ENCODE data around the gene VSIR. TPM values are rescaled to one million over a fixed set of nuclear protein-coding genes. Genes with fewer than 3 reads are reported as not detected.

The VSIR gene
- total RNA-seq, 4 donors from 2014 or later, result 37.8 to 118 (median 90.3) TPM

GRCh38 chr10:71767420-71768035, 5.8 kb downstream of the VSIR start:
- no peaks in the 10 kb centered on the region for H3K9me3 ChIP-seq
- peaks cover 0 to 19% (median 4%) of the 10 kb centered on the region in 4 donors for H3K36me3 ChIP-seq
- H3K4me3 ChIP-seq, result peak overlapping the region in 2 of 4 donors; percentile 15 to 34
- peaks cover 98 to 100% (median 99%) of the 10 kb centered on the region in 4 donors for H3K4me1 ChIP-seq
- intact Hi-C loops (cut with DNase I), result no loop called here
- H3K27me3 ChIP-seq, result no peaks in the 10 kb centered on the region
- WGBS, result 47% methylated on average over 5 of the region's 10 CpGs
- H3K27ac ChIP-seq (replicated peaks in 1 of 4), result peak overlapping the region; percentile 94 to 98 (median 96)
- no peak for DNase-seq (ENCODE audit: extremely low spot score)
- TF ChIP-seq EP300 (IDR thresholded peaks at IDR 0.05), result no peak
- no peak for TF ChIP-seq POLR2A (IDR thresholded peaks at IDR 0.05; ENCODE audit: low read depth)
- TF ChIP-seq, protein P1, sequence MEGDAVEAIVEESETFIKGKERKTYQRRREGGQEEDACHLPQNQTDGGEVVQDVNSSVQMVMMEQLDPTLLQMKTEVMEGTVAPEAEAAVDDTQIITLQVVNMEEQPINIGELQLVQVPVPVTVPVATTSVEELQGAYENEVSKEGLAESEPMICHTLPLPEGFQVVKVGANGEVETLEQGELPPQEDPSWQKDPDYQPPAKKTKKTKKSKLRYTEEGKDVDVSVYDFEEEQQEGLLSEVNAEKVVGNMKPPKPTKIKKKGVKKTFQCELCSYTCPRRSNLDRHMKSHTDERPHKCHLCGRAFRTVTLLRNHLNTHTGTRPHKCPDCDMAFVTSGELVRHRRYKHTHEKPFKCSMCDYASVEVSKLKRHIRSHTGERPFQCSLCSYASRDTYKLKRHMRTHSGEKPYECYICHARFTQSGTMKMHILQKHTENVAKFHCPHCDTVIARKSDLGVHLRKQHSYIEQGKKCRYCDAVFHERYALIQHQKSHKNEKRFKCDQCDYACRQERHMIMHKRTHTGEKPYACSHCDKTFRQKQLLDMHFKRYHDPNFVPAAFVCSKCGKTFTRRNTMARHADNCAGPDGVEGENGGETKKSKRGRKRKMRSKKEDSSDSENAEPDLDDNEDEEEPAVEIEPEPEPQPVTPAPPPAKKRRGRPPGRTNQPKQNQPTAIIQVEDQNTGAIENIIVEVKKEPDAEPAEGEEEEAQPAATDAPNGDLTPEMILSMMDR (IDR thresholded peaks at IDR 0.05), result no peak
- peak in 1 of 2 donors; percentile 2 for TF ChIP-seq POLR2AphosphoS5 (IDR thresholded peaks at IDR 0.05)

GRCh38 chr10:71766717-71767419, 6.5 kb downstream of the VSIR start:
- peaks cover 98 to 100% (median 99%) of the 10 kb centered on the region in 4 donors for H3K4me1 ChIP-seq
- intact Hi-C loops (cut with DNase I), result no loop called here
- 49% methylated on average over 9 of the region's 10 CpGs for WGBS
- H3K36me3 ChIP-seq, result peaks cover 0 to 26% (median 10%) of the 10 kb centered on the region in 4 donors
- no peaks in the 10 kb centered on the region for H3K9me3 ChIP-seq
- peak overlapping the region; percentile 94 to 98 (median 96) for H3K27ac ChIP-seq (replicated peaks in 1 of 4)
- no peak for DNase-seq (ENCODE audit: extremely low spot score)
- H3K4me3 ChIP-seq, result peak overlapping the region in 1 of 4 donors; percentile 5
- no peaks in the 10 kb centered on the region for H3K27me3 ChIP-seq
- TF ChIP-seq EP300 (IDR thresholded peaks at IDR 0.05) (peak; percentile 61), POLR2A (IDR thresholded peaks at IDR 0.05; ENCODE audit: low read depth) (no peak), POLR2AphosphoS5 (IDR thresholded peaks at IDR 0.05) (peak; percentile 40 to 86)
- TF ChIP-seq, protein P1 (IDR thresholded peaks at IDR 0.05), result no peak

DNA sequence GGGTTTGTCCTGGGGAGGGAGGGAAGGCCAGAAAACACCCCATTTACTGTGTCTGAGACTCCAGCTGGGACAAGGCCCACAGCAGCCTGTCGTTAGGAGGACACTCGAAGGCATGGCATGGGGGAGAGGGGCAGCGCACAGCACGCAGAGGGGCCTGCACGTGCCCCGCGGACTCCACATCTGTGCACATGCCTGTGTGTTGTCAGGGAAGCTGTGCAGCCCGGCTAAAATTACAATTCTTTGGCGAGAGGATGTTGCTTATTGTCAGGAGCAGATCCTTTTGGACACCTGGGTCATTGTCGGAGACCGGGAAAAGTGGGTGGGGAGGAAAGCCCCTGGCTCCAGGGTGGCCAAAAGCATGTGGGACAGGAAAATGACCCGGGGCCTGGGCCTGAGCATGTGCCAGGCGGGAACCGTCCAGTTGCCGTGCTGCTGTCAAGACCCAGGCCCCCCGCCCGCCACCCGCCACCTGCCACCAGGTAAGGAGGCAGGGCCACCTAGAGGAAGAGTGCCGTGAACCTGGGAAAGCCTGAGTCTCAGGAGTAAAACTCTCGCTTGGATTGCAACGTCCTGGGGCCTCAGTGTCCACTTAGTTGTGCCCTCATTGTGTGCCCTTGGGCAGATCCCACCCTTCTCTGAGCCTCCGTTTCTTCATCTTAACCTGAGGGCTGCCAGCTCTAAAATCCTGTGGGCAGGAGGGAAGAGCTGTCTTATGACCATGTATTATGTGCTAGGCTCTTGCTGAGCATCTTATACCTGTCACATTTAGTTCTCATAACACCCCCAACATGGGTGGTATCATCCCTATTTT, 7.2 kb downstream of the VSIR start:
- no peak for DNase-seq (ENCODE audit: extremely low spot score)
- 76% methylated on average over 21 of the region's 22 CpGs for WGBS
- Histone ChIP-seq H3K9me3 (no peaks in the 10 kb centered on the region), H3K27ac (replicated peaks in 1 of 4) (peak overlapping the region; percentile 94 to 98 (median 96)), H3K4me1 (peaks cover 93 to 100% (median 99%) of the 10 kb centered on the region in 4 donors), H3K36me3 (peaks cover 0 to 33% (median 18%) of the 10 kb centered on the region in 4 donors), H3K27me3 (no peaks in the 10 kb centered on the region), H3K4me3 (peak overlapping the region in 1 of 4 donors; percentile 8)
- TF ChIP-seq, protein P1 (IDR thresholded peaks at IDR 0.05), result no peak
- peak in 1 of 2 donors; percentile 1 for TF ChIP-seq POLR2AphosphoS5 (IDR thresholded peaks at IDR 0.05)
- intact Hi-C loops (cut with DNase I), result no loop called here

- intact Hi-C loops (cut with DNase I), result no loop called here
- Histone ChIP-seq H3K9me3 (no peaks in the 10 kb centered on the region), H3K36me3 (peaks cover 0 to 41% (median 25%) of the 10 kb centered on the region in 4 donors), H3K4me3 (peak overlapping the region in 1 of 4 donors; percentile 19), H3K27ac (replicated peaks in 1 of 4) (peak overlapping the region; percentile 94 to 98 (median 96)), H3K27me3 (no peaks in the 10 kb centered on the region), H3K4me1 (peaks cover 91 to 100% (median 99%) of the 10 kb centered on the region in 4 donors)
- no peak for DNase-seq (ENCODE audit: extremely low spot score)
- TF ChIP-seq POLR2A (IDR thresholded peaks at IDR 0.05; ENCODE audit: low read depth) (no peak), POLR2AphosphoS5 (IDR thresholded peaks at IDR 0.05) (peak; percentile 49 to 54)
- TF ChIP-seq, protein P1 (IDR thresholded peaks at IDR 0.05), result no peak
- 54% methylated on average over 5 of the region's 8 CpGs for WGBS
Measured at GRCh38 chr10:71765176-71765904, 8.0 kb downstream of the VSIR start.
